Neural cell (in vitro differentiated cells): ENCODE measurements around the gene DUSP22.

ENCODE experiments used
- EP300 ChIP-seq: fragments of 450-650 bp; conservative IDR thresholded peaks from 2 replicates; pipeline ENCODE4 v1.6.1; 2014; ENCODE audit warnings: antibody characterized with exemption, mild to moderate bottlenecking, moderate library complexity; ENCODE audit not compliant: poor library complexity, severe bottlenecking
- EZH2 ChIP-seq: fragments of 200-600, 300-800 bp; shearing (Covaris generic), sonication (generic); IDR thresholded peaks from 2 replicates; pipeline ENCODE4 v1.6.1; 2014; ENCODE audit warnings: antibody characterized with exemption, low read length, borderline replicate concordance, mild to moderate bottlenecking; ENCODE audit not compliant: insufficient read depth, poor library complexity, severe bottlenecking
- MXI1 ChIP-seq: fragments of 450-650 bp; conservative IDR thresholded peaks from 2 replicates; pipeline ENCODE4 v1.6.1; 2014; ENCODE audit warnings: antibody characterized with exemption, mild to moderate bottlenecking; ENCODE audit not compliant: poor library complexity, severe bottlenecking
- POLR2AphosphoS5 ChIP-seq: IDR thresholded peaks from 2 replicates; pipeline ENCODE4 v1.6.1; 2012
- REST ChIP-seq: IDR thresholded peaks from 2 replicates; pipeline ENCODE4 v1.6.1; 2012; ENCODE audit warnings: borderline replicate concordance
- SMC3 ChIP-seq: fragments of 450-650 bp; conservative IDR thresholded peaks from 2 replicates; pipeline ENCODE4 v1.6.1; 2014; ENCODE audit warnings: antibody characterized with exemption, mild to moderate bottlenecking, moderate library complexity; ENCODE audit not compliant: poor library complexity
- TAF1 ChIP-seq: IDR thresholded peaks from 2 replicates; pipeline ENCODE4 v1.6.1; 2012; ENCODE audit warnings: low read depth
- TF ChIP-seq, protein P1 (sequence below): fragments of 450-650 bp; IDR thresholded peaks from 2 replicates; pipeline ENCODE4 v1.5.1; 2014; ENCODE audit warnings: antibody characterized with exemption, mild to moderate bottlenecking, moderate library complexity; ENCODE audit not compliant: poor library complexity, severe bottlenecking

GRCh38 chr6:298233-299103, 6.2 kb downstream of the DUSP22 start:
- no peak for TF ChIP-seq SMC3
- TF ChIP-seq, protein P1, sequence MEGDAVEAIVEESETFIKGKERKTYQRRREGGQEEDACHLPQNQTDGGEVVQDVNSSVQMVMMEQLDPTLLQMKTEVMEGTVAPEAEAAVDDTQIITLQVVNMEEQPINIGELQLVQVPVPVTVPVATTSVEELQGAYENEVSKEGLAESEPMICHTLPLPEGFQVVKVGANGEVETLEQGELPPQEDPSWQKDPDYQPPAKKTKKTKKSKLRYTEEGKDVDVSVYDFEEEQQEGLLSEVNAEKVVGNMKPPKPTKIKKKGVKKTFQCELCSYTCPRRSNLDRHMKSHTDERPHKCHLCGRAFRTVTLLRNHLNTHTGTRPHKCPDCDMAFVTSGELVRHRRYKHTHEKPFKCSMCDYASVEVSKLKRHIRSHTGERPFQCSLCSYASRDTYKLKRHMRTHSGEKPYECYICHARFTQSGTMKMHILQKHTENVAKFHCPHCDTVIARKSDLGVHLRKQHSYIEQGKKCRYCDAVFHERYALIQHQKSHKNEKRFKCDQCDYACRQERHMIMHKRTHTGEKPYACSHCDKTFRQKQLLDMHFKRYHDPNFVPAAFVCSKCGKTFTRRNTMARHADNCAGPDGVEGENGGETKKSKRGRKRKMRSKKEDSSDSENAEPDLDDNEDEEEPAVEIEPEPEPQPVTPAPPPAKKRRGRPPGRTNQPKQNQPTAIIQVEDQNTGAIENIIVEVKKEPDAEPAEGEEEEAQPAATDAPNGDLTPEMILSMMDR = no peak
- TF ChIP-seq EZH2 = no peak
- TF ChIP-seq EP300 = no peak
- no peak for TF ChIP-seq REST
- no peak for TF ChIP-seq TAF1
- TF ChIP-seq MXI1 = no peak
- TF ChIP-seq POLR2AphosphoS5 = no peak
